Stimulated activated CD4-positive, alpha-beta T cell treated with anti-CD3 and anti-CD28 coated beads, TNF-alpha, amount 100 ng/mL, for 4 hours (primary cell): ENCODE measurements around the gene DHRS12.
A peak's percentile ranks its signal among the peaks of the same experiment; 100 is the strongest.

Experiments used
- DNase-seq, 3 experiments: peaks; one replicate each; pipeline ENCODE4 v3.0.0-alpha.2; 2020; ENCODE audit warnings: low read depth in 3 of 3

Gene DHRS12

GRCh38 chr13:51783428-51784094 is 20.4 kb downstream of the DHRS12 start:
- no peak for DNase-seq

- no peak for DNase-seq
Measured at GRCh38 chr13:51782026-51782710, 21.8 kb downstream of the DHRS12 start.

GRCh38 chr13:51781246-51782022 is 22.5 kb downstream of the DHRS12 start:
- no peak for DNase-seq

GRCh38 chr13:51780099-51780498 is 23.9 kb downstream of the DHRS12 start:
- DNase-seq = no peak

GRCh38 chr13:51778392-51778791 is 25.6 kb downstream of the DHRS12 start:
- no peak for DNase-seq

DNA sequence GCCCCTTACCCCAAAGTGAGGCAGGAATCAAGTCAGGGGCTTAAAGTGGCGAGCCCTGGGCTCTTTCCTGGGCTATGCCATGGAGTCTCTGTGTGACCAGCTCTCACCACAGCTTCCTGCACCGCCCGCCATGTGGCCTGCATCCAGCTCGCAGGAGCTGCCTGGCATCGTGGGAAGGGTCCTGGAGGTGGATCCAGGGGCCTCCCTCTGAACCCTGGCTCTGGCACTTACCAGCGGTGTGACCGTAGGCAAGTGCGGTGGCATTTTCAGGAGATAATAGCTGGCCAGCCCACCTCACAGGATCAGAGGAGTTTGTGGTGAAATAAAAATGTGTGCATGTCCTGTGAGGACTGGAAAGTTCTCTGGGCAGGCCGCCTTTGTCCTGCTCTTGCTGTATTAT is 26.0 kb downstream of the DHRS12 start:
- no peak for DNase-seq

- DNase-seq = no peak
Measured at GRCh38 chr13:51776179-51776578, 27.8 kb downstream of the DHRS12 start.

- no peak for DNase-seq
Measured at GRCh38 chr13:51773515-51773914, 30.4 kb downstream of the DHRS12 start.

DNA sequence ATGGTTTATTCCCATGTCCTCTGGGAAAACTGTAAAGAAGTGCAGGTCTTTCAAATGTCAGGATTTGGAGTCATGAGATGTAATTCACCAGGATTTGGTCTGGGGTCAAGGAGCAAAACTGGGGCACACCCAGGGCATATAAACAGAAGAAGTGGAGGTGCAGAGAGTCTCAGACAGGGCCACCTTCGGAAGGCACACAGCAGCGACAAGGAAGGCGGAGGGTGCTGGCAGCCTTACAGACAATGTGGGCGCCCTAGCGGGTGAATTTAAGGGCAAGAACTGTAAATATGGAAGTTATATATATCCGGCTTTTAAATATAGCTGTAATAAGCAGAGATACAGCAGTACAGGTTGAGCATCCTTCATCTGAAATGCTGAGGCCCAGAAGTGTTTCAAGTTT is 31.2 kb downstream of the DHRS12 start:
- no peak for DNase-seq

GRCh38 chr13:51772105-51772455 is 31.9 kb downstream of the DHRS12 start:
- DNase-seq = no peak

GRCh38 chr13:51771418-51772104 is 32.4 kb downstream of the DHRS12 start:
- DNase-seq = no peak

DNA sequence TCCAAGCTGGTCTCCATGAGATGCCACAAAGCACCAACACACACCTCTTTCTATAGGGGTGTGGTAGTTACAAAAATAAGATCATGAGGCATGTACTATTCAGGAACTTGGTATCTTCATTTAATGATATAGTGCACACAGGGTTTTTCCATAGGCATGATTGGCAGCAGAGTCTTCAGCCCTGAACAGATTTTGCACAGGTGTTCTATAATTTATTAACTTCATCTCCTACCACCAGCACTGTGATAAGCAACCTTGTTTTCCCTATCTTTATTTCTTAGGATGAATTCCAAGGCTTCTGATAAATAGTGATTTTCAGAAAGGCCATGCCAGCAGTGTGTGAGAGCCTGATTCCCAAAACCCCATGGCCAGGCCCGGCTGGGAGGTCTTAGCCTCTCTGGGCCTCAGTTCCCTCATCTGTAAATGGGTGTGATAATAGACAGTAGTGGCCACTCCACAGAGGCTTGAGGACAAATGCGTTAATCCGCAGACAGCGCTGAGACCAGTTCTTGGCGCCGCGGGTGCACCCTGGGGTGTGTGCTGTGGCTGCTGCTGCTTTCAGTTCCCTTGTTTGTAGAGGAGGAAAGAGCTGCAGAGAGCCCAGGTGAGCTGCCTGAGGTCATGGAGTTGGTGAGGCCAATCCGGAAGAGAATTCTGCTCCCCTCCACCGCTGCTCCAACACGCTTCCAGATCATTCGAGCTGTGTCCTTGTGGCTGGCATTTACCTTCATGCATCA is 33.1 kb downstream of the DHRS12 start:
- DNase-seq = no peak

DNA sequence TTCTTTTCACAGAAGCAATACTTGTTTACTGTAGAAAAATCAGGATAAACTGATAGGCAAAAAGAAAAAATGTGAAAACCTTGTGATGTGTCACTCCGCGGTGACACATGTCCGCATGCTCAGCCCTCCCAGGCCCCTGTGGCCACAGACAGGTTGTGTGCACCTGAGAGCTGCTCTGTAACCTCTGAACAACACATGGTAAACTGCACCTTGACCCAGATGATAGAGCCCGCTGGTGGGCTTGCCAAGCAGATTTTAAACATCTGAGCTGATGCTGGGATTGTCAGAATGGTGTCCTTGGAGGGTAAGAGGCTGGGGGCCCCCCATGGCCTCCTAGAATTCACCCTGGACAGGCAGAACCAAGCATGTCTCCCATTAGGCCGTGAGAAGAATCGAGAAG is 33.8 kb downstream of the DHRS12 start:
- DNase-seq = no peak

DNA sequence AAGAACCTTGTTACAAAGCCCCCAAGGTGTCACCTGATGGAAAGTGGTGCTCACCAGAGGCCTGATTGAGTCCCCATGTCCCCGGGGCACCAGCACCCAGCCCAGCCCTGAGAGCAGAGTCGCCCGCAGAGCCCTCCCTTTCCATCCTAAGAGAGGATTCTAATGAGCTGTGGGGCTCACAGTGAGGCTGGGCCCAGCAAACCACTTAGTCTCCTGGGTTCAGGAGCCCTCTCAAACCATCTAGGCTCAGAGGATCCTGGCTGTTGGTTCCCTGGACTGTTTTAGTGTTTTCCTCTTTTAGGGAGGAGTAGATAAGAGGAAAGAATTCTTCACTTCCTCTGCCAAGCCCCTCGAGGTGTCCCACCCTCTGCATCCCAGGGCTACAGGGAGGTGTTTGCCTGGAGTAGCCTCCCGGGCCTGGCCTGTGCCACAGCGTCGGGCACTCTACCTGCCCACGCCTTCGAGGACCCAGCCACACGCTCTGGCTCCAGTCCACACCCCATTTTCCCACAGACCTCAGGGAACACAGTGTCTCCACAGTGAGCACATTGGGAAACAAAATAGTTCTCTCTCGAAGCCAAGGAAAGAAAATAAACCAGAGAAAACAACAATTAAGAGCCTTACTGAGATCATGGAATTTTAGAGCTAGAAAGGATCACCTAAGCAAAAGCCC is 34.4 kb downstream of the DHRS12 start:
- no peak for DNase-seq

DNA sequence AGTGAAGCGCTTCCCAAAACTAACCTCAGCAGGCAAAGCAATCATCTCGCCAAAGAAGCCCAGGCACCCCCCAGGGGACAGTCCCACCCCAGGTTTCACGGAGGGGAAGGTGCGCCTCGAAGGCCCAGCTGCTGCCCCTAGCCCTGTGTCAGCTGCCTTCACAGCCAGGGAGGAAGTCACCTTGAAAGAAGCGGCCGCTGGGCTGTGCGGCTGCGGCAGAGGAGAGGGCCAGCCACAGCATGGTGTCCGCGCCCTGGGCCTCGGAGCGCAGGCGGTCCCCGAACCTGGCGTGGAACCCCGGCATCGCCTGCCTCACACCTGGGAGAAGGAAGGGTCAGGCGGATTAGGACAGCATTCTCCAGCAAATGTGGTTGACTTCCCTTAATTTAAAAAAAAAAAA is 35.0 kb downstream of the DHRS12 start:
- no peak for DNase-seq

DNA sequence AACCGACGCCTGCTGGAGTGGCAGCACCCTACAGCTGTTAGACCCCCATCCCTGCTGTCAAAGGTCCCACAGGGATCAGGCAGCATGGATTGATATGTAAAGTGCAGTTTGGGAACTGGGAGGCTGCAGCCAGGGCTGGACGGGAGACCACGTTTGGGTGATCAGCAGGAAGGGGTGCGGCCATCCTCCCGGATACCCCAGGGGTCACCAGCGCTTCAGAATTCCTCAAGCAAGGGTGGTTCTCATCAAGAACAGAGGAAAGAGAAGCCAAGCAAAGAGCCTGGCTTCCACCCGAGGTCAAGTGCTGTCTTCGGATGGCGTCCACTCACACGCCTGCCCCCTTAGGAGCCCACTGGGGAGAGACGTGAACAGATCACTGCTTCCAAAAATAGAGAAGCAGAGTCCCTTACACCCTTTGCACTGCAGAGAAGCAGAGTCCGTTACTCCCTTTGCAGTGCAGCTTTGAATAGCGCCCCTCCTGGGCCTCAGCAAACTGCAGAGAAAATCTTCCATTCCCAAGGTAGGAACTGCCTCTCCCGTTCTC is 35.5 kb downstream of the DHRS12 start:
- DNase-seq = no peak

GRCh38 chr13:51767100-51767499 is 36.9 kb downstream of the DHRS12 start:
- DNase-seq = no peak

DNA sequence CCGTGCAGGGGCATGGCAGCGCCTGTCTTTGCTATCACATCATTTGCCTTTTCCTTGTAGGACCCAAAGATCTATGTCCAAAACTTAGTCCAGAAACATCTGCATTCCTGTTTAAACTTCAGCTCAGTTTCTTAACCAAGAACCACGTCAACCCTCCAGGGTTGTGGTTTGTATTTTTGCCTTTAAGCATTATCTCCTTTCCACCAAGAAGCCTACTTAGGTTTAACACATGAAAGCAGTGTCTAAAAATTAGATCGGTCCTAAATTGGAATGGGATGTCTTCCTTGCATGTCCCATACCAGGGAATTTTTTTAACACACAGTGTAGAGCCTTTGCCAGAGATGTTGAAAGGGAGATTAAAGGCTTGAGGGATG is 38.8 kb downstream of the DHRS12 start:
- no peak for DNase-seq

DNA sequence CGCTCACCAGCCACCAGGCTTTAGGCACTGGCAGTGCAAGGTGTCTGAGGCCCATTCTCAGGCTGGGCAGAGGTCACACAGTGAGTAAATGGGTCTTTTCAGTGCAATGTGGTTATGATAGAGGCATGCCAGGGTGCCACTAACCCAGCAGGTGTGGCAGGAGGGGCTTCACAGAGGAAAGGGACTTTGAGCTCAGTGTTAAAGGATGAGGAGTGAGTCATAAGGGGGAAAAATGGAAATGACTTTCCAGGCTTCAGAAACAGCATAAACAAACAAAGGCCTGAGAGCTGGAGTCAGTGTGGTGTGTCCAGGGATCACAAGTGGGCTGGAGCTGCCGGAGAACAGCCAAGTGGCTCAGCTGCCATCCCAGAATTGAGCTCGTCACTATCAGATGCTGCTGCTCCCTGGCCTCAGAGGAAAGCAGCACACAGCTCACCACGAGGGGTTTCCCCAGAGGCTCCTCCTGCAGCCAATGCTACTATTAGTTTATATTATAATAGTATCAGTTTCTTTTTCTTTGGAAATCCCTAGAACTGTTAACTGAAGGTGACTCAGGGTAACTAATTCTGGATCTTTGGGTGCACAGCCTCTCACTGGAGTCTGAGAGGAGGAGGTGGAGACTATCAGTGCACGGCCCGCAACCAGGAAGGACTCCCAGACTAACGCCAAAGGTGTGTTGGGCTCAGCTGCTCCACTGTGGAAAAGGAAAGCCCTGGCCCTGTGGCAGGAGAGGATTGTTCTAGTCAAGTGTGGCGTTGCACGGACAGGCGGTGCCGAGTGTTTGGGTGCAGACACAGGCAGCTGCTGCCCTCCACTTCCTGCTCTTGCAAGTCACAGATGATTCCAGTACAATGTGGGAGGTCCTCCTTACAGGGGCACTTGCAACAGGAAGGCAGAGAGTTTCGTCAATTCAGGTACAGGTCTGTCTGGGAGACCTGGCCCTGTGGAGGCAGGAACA is 39.5 kb downstream of the DHRS12 start:
- peak; percentile 27 to 52 (median 48) for DNase-seq

DNA sequence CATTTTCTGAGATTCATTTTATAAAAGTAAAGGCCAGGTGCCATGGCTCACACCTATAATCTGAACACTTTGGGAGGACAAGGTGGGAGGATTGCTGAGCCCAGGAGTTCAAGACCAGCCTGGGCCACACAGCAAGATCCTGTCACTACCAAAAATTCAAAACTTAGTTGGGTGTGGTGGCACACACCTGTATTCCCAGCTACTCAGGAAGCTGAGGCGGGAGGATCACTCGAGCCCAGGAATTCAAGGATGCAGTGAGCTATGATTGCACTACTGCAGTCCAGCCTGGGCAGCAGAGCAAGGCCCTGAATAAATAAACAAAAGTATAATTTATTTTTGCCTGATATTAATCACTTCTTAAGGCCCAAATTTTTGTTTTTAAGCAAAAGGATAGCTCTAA is 40.5 kb downstream of the DHRS12 start:
- no peak for DNase-seq
